Astrocyte (in vitro differentiated cells and primary cell): ENCODE measurements around the gene CCDC146.

ENCODE experiments used
- EZH2 ChIP-seq: IDR thresholded peaks from 2 replicates; pipeline ENCODE4 v1.6.1; 2012; ENCODE audit warnings: mild to moderate bottlenecking, low read length, inconsistent platforms; ENCODE audit not compliant: insufficient read depth
- TF ChIP-seq, protein P1 (sequence below): IDR thresholded peaks from 2 replicates; pipeline ENCODE4 v1.5.1; 2011; ENCODE audit warnings: low read depth, mild to moderate bottlenecking, inconsistent platforms, low read length, moderate library complexity; ENCODE audit not compliant: insufficient read depth

DNA sequence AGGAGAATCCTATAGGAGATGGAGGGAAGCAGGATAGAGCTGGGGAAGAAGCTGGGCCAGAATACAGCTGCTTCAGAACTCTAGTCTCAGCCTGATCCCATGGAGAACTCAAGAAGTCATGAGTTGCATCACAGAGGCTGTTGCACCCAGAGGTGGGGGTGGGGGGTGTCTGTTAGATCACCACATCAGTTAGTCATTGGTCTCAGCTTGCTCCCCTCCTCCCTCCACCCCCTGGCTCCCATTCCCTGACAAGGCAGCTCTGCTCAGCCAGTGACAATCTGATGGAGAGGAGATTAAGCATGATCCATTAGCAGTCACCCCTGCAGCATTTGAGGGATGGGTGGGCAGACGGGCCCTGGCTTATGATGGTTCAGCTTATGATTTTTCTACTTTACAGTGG, 135.6 kb downstream of the CCDC146 start:
- TF ChIP-seq, protein P1, sequence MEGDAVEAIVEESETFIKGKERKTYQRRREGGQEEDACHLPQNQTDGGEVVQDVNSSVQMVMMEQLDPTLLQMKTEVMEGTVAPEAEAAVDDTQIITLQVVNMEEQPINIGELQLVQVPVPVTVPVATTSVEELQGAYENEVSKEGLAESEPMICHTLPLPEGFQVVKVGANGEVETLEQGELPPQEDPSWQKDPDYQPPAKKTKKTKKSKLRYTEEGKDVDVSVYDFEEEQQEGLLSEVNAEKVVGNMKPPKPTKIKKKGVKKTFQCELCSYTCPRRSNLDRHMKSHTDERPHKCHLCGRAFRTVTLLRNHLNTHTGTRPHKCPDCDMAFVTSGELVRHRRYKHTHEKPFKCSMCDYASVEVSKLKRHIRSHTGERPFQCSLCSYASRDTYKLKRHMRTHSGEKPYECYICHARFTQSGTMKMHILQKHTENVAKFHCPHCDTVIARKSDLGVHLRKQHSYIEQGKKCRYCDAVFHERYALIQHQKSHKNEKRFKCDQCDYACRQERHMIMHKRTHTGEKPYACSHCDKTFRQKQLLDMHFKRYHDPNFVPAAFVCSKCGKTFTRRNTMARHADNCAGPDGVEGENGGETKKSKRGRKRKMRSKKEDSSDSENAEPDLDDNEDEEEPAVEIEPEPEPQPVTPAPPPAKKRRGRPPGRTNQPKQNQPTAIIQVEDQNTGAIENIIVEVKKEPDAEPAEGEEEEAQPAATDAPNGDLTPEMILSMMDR = no peak
- TF ChIP-seq EZH2 = no peak
